ENCODE measurements around the gene DAAM1. TPM values are rescaled to one million over a fixed set of nuclear protein-coding genes. Genes with fewer than 3 reads are reported as not detected.

Gene DAAM1
- total RNA-seq, 6 donors from 2014 or later: 34.4 to 94.4 (median 55.5) TPM

- TF ChIP-seq POLR2AphosphoS5 (IDR thresholded peaks at IDR 0.05): peak in 1 of 2 donors; percentile 41
- TF ChIP-seq, protein P1, sequence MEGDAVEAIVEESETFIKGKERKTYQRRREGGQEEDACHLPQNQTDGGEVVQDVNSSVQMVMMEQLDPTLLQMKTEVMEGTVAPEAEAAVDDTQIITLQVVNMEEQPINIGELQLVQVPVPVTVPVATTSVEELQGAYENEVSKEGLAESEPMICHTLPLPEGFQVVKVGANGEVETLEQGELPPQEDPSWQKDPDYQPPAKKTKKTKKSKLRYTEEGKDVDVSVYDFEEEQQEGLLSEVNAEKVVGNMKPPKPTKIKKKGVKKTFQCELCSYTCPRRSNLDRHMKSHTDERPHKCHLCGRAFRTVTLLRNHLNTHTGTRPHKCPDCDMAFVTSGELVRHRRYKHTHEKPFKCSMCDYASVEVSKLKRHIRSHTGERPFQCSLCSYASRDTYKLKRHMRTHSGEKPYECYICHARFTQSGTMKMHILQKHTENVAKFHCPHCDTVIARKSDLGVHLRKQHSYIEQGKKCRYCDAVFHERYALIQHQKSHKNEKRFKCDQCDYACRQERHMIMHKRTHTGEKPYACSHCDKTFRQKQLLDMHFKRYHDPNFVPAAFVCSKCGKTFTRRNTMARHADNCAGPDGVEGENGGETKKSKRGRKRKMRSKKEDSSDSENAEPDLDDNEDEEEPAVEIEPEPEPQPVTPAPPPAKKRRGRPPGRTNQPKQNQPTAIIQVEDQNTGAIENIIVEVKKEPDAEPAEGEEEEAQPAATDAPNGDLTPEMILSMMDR (IDR thresholded peaks at IDR 0.05): no peak
- no peak for TF ChIP-seq POLR2A (IDR thresholded peaks at IDR 0.05)
- peak in 2 of 4 donors; percentile 58 to 73 for TF ChIP-seq EP300 (IDR thresholded peaks at IDR 0.05)
- Histone ChIP-seq H3K27me3 (no peaks in the 10 kb centered on the region), H3K4me1 (peaks cover 0 to 14% (median 4%) of the 10 kb centered on the region in 4 donors), H3K9me3 (no peaks in the 10 kb centered on the region), H3K4me3 (no peak overlapping the region), H3K27ac (peak overlapping the region; percentile 50 to 73 (median 54)), H3K36me3 (no peaks in the 10 kb centered on the region)
- DNase-seq (no peak), ATAC-seq (ENCODE audit: low FRiP score in 2 of 2) (peak in 1 of 2 donors; percentile 72)
- 23 to 36% methylated on average over 6 of the region's 6 CpGs for WGBS, 2 donors
These were observed 218.2 kb downstream of the DAAM1 start for GRCh38 chr14:59406454-59407245.

- ATAC-seq (ENCODE audit: low FRiP score in 2 of 2) (peak in 1 of 2 donors; percentile 93), DNase-seq (no peak)
- H3K9me3 ChIP-seq: no peaks in the 10 kb centered on the region
- WGBS, 2 donors: 67 to 73% methylated on average over 4 of the region's 4 CpGs
- H3K27ac ChIP-seq: peak overlapping the region; percentile 50 to 73 (median 54)
- H3K4me3 ChIP-seq: no peak overlapping the region
- TF ChIP-seq POLR2A (IDR thresholded peaks at IDR 0.05) (no peak), POLR2AphosphoS5 (IDR thresholded peaks at IDR 0.05) (no peak)
- H3K4me1 ChIP-seq: peaks cover 0 to 14% (median 4%) of the 10 kb centered on the region in 4 donors
- H3K36me3 ChIP-seq: no peaks in the 10 kb centered on the region
- H3K27me3 ChIP-seq: no peaks in the 10 kb centered on the region
These were observed 219.0 kb downstream of the DAAM1 start for GRCh38 chr14:59407246-59408010.

- no peak for DNase-seq
- no peak for ATAC-seq (ENCODE audit: low FRiP score in 2 of 2)
- TF ChIP-seq POLR2A (IDR thresholded peaks at IDR 0.05) (no peak), POLR2AphosphoS5 (IDR thresholded peaks at IDR 0.05) (no peak), EP300 (IDR thresholded peaks at IDR 0.05) (no peak)
- TF ChIP-seq, protein P1 (IDR thresholded peaks at IDR 0.05): no peak
- no peak overlapping the region for H3K4me3 ChIP-seq
- H3K27me3 ChIP-seq: no peaks in the 10 kb centered on the region
- no peaks in the 10 kb centered on the region for H3K36me3 ChIP-seq
- H3K27ac ChIP-seq: no peak overlapping the region
- 85 to 91% methylated on average over 5 of the region's 5 CpGs for WGBS, 2 donors
- H3K9me3 ChIP-seq: no peaks in the 10 kb centered on the region
- no peaks in the 10 kb centered on the region for H3K4me1 ChIP-seq
These were observed 227.6 kb downstream of the DAAM1 start for GRCh38 chr14:59415836-59416602.

DNA sequence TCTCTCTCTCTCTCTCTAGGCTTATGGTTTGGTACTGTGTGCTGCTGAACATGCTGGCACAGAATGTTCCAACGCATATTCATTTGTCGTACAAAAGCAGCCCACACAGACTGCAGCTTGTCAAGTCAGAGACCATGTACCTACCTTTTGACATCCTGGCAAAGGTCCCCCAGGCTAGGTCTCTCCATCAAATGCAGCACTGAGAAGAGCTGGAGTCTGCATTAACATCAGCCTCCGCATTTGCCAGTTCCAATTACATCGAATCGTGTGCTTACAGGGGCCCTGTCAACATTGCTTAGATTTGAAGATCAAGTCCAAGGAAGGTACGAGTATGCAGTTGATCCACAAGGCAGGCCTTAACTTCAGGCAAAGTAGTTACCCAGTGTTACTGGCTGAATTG lies 228.8 kb downstream of the DAAM1 start:
- Histone ChIP-seq H3K36me3 (no peaks in the 10 kb centered on the region), H3K9me3 (no peaks in the 10 kb centered on the region), H3K4me1 (peaks cover 0 to 4% (median 0%) of the 10 kb centered on the region in 4 donors), H3K27me3 (no peaks in the 10 kb centered on the region), H3K4me3 (no peak overlapping the region), H3K27ac (no peak overlapping the region)
- TF ChIP-seq EP300 (IDR thresholded peaks at IDR 0.05): no peak
- no peak for TF ChIP-seq POLR2AphosphoS5 (IDR thresholded peaks at IDR 0.05)
- TF ChIP-seq, protein P1 (IDR thresholded peaks at IDR 0.05): no peak
- TF ChIP-seq POLR2A (IDR thresholded peaks at IDR 0.05): no peak
- DNase-seq (no peak), ATAC-seq (ENCODE audit: low FRiP score in 2 of 2) (no peak)
- WGBS, 2 donors: 79 to 92% methylated on average over 4 to 6 of the region's 6 CpGs

DNA sequence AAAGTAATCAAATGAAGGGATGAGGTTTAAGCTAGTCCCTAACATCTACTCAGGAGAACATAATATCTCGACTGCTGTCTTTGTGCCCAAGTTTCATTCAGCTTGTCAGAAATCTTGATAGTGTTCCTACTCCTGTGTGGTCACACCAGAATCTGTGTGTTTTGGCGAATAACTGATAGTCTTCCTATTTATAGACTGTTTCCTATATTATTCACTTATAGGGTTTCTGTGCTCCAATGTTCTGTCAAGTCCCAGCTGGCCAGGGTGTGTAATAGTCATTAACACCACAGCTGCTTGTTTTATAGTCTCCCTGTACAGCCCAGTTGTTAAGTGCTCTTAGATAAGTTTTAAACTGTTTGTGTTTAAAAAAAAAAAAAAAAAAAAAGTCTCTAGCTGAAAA lies 230.8 kb downstream of the DAAM1 start:
- ATAC-seq (ENCODE audit: low FRiP score in 2 of 2) (no peak), DNase-seq (no peak)
- 74 to 82% methylated on average over 2 of the region's 2 CpGs for WGBS, 2 donors
- Histone ChIP-seq H3K36me3 (no peaks in the 10 kb centered on the region), H3K4me3 (no peak overlapping the region), H3K4me1 (peaks cover 0 to 4% (median 0%) of the 10 kb centered on the region in 4 donors), H3K27ac (no peak overlapping the region), H3K27me3 (no peaks in the 10 kb centered on the region), H3K9me3 (no peaks in the 10 kb centered on the region)
- TF ChIP-seq EP300 (IDR thresholded peaks at IDR 0.05): no peak
- TF ChIP-seq, protein P1 (IDR thresholded peaks at IDR 0.05): no peak

Data from upper lobe of left lung (tissue), 6 donors.